Measurements from ENCODE around the gene ASMTL.

Gene ASMTL

GRCh38 chrX:1390621-1391369 lies 61.9 kb downstream of the ASMTL start:
- DNase-seq: no peak
- Histone ChIP-seq H3K9ac (ENCODE audit: low read length) (peak overlapping the region; percentile 100), H2AK5ac (ENCODE audit: low read length) (peak overlapping the region; percentile 15), H2BK120ac (ENCODE audit: low read depth, low read length) (no peak overlapping the region), H3K4me1 (ENCODE audit: control insufficient read depth, low read depth, low read length) (peaks cover 2% of the 10 kb centered on the region), H3K79me1 (ENCODE audit: low read length) (peaks cover 15% of the 10 kb centered on the region), H3K4ac (ENCODE audit: low read depth, low read length) (no peak overlapping the region), H3K79me2 (ENCODE audit: control insufficient read depth, insufficient read depth, low read length) (peaks cover 63% of the 10 kb centered on the region), H3K4me3 (ENCODE audit: low read length) (peak overlapping the region; percentile 95), H2BK5ac (ENCODE audit: low read length) (no peak overlapping the region), H3K27me3 (ENCODE audit: insufficient read depth, low read length, poor library complexity) (no peaks in the 10 kb centered on the region), H2BK15ac (replicated peaks; ENCODE audit: low read depth) (no peak overlapping the region), H4K5ac (ENCODE audit: low read length) (no peak overlapping the region), H3K27ac (ENCODE audit: low read depth, low read length) (no peak overlapping the region), H3K56ac (ENCODE audit: low read length) (peak overlapping the region; percentile 98), H3K18ac (ENCODE audit: low read length) (no peak overlapping the region), H3K4me2 (ENCODE audit: low read length) (peak overlapping the region; percentile 53), H4K8ac (ENCODE audit: low read depth, low read length) (no peak overlapping the region), H3K36me3 (ENCODE audit: control insufficient read depth, insufficient read depth, low read length) (peaks cover 30% of the 10 kb centered on the region), H3K23ac (ENCODE audit: low read length) (no peak overlapping the region)
- WGBS (ENCODE audit: extremely low coverage, insufficient coverage, low lambda C conversion rate): no CpG with 5 or more reads among the region's 30 CpGs

GRCh38 chrX:1389993-1390285 lies 62.8 kb downstream of the ASMTL start:
- H3K23ac ChIP-seq (ENCODE audit: low read length): no peak overlapping the region
- H3K56ac ChIP-seq (ENCODE audit: low read length): peak overlapping the region; percentile 25
- H3K36me3 ChIP-seq (ENCODE audit: control insufficient read depth, insufficient read depth, low read length): peaks cover 37% of the 10 kb centered on the region
- no peak overlapping the region for H4K5ac ChIP-seq (ENCODE audit: low read length)
- H3K4me2 ChIP-seq (ENCODE audit: low read length): no peak overlapping the region
- no peak overlapping the region for H3K4ac ChIP-seq (ENCODE audit: low read depth, low read length)
- H3K4me3 ChIP-seq (ENCODE audit: low read length): no peak overlapping the region
- no CpG with 5 or more reads among the region's 10 CpGs for WGBS (ENCODE audit: extremely low coverage, insufficient coverage, low lambda C conversion rate)
- H2BK120ac ChIP-seq (ENCODE audit: low read depth, low read length): no peak overlapping the region
- H2BK15ac ChIP-seq (replicated peaks; ENCODE audit: low read depth): no peak overlapping the region
- H3K18ac ChIP-seq (ENCODE audit: low read length): no peak overlapping the region
- no peaks in the 10 kb centered on the region for H3K27me3 ChIP-seq (ENCODE audit: insufficient read depth, low read length, poor library complexity)
- H3K79me1 ChIP-seq (ENCODE audit: low read length): peaks cover 14% of the 10 kb centered on the region
- no peak overlapping the region for H2AK5ac ChIP-seq (ENCODE audit: low read length)
- peak overlapping the region; percentile 38 for H3K9ac ChIP-seq (ENCODE audit: low read length)
- H4K8ac ChIP-seq (ENCODE audit: low read depth, low read length): no peak overlapping the region
- DNase-seq: no peak
- H2BK5ac ChIP-seq (ENCODE audit: low read length): no peak overlapping the region
- H3K79me2 ChIP-seq (ENCODE audit: control insufficient read depth, insufficient read depth, low read length): peaks cover 57% of the 10 kb centered on the region
- H3K4me1 ChIP-seq (ENCODE audit: control insufficient read depth, low read depth, low read length): no peaks in the 10 kb centered on the region
- H3K27ac ChIP-seq (ENCODE audit: low read depth, low read length): no peak overlapping the region

- Histone ChIP-seq H2AK5ac (ENCODE audit: low read length) (no peak overlapping the region), H2BK5ac (ENCODE audit: low read length) (no peak overlapping the region), H3K4me2 (ENCODE audit: low read length) (no peak overlapping the region), H3K4ac (ENCODE audit: low read depth, low read length) (no peak overlapping the region), H3K27ac (ENCODE audit: low read depth, low read length) (no peak overlapping the region), H3K27me3 (ENCODE audit: insufficient read depth, low read length, poor library complexity) (no peaks in the 10 kb centered on the region), H3K36me3 (ENCODE audit: control insufficient read depth, insufficient read depth, low read length) (peaks cover 40% of the 10 kb centered on the region), H3K23ac (ENCODE audit: low read length) (no peak overlapping the region), H3K4me1 (ENCODE audit: control insufficient read depth, low read depth, low read length) (no peaks in the 10 kb centered on the region), H4K5ac (ENCODE audit: low read length) (no peak overlapping the region), H2BK120ac (ENCODE audit: low read depth, low read length) (no peak overlapping the region), H3K18ac (ENCODE audit: low read length) (no peak overlapping the region), H3K79me2 (ENCODE audit: control insufficient read depth, insufficient read depth, low read length) (peaks cover 52% of the 10 kb centered on the region), H4K8ac (ENCODE audit: low read depth, low read length) (no peak overlapping the region), H3K9ac (ENCODE audit: low read length) (peak overlapping the region; percentile 3), H3K79me1 (ENCODE audit: low read length) (peaks cover 10% of the 10 kb centered on the region), H3K56ac (ENCODE audit: low read length) (peak overlapping the region; percentile 5), H3K4me3 (ENCODE audit: low read length) (no peak overlapping the region), H2BK15ac (replicated peaks; ENCODE audit: low read depth) (no peak overlapping the region)
- no CpG with 5 or more reads among the region's 51 CpGs for WGBS (ENCODE audit: extremely low coverage, insufficient coverage, low lambda C conversion rate)
- DNase-seq: no peak
Measured at GRCh38 chrX:1389181-1389992, 63.3 kb downstream of the ASMTL start.

DNA sequence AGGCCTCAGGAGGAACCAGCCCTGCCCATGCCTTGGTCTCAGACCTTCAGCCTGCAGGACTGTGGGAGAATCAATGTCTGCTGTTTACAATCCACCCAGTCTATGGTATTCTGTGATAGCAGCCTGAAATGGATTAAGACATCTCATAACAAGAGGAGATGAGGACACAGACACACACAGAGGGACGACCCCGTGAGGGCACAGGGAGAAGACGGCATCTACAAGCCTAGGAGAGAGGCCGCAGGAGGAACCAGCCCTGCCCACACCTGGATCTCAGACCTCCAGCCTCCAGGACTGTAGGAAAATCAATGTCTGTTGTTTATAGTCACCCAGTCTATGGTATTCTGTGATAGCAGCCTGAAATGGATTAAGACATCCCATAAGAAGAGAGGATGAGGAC lies 64.1 kb downstream of the ASMTL start:
- Histone ChIP-seq H3K9ac (ENCODE audit: low read length) (no peak overlapping the region), H2AK5ac (ENCODE audit: low read length) (no peak overlapping the region), H3K79me1 (ENCODE audit: low read length) (peaks cover 10% of the 10 kb centered on the region), H3K4me3 (ENCODE audit: low read length) (no peak overlapping the region), H3K56ac (ENCODE audit: low read length) (no peak overlapping the region), H3K18ac (ENCODE audit: low read length) (no peak overlapping the region), H4K5ac (ENCODE audit: low read length) (no peak overlapping the region), H3K4me1 (ENCODE audit: control insufficient read depth, low read depth, low read length) (no peaks in the 10 kb centered on the region), H3K79me2 (ENCODE audit: control insufficient read depth, insufficient read depth, low read length) (peaks cover 45% of the 10 kb centered on the region), H2BK15ac (replicated peaks; ENCODE audit: low read depth) (no peak overlapping the region), H3K23ac (ENCODE audit: low read length) (no peak overlapping the region), H4K8ac (ENCODE audit: low read depth, low read length) (no peak overlapping the region), H3K27me3 (ENCODE audit: insufficient read depth, low read length, poor library complexity) (no peaks in the 10 kb centered on the region), H2BK120ac (ENCODE audit: low read depth, low read length) (no peak overlapping the region), H3K4ac (ENCODE audit: low read depth, low read length) (no peak overlapping the region), H3K36me3 (ENCODE audit: control insufficient read depth, insufficient read depth, low read length) (peaks cover 40% of the 10 kb centered on the region), H2BK5ac (ENCODE audit: low read length) (no peak overlapping the region), H3K4me2 (ENCODE audit: low read length) (no peak overlapping the region), H3K27ac (ENCODE audit: low read depth, low read length) (no peak overlapping the region)
- no peak for DNase-seq
- no CpG with 5 or more reads among the region's 4 CpGs for WGBS (ENCODE audit: extremely low coverage, insufficient coverage, low lambda C conversion rate)

- DNase-seq: no peak
- Histone ChIP-seq H3K4me1 (ENCODE audit: control insufficient read depth, low read depth, low read length) (no peaks in the 10 kb centered on the region), H3K79me1 (ENCODE audit: low read length) (peaks cover 10% of the 10 kb centered on the region), H3K23ac (ENCODE audit: low read length) (no peak overlapping the region), H3K27ac (ENCODE audit: low read depth, low read length) (no peak overlapping the region), H2AK5ac (ENCODE audit: low read length) (no peak overlapping the region), H3K4ac (ENCODE audit: low read depth, low read length) (no peak overlapping the region), H3K9ac (ENCODE audit: low read length) (no peak overlapping the region), H3K27me3 (ENCODE audit: insufficient read depth, low read length, poor library complexity) (no peaks in the 10 kb centered on the region), H2BK5ac (ENCODE audit: low read length) (no peak overlapping the region), H2BK120ac (ENCODE audit: low read depth, low read length) (no peak overlapping the region), H4K5ac (ENCODE audit: low read length) (no peak overlapping the region), H3K4me2 (ENCODE audit: low read length) (no peak overlapping the region), H4K8ac (ENCODE audit: low read depth, low read length) (no peak overlapping the region), H3K18ac (ENCODE audit: low read length) (no peak overlapping the region), H3K4me3 (ENCODE audit: low read length) (no peak overlapping the region), H3K79me2 (ENCODE audit: control insufficient read depth, insufficient read depth, low read length) (peaks cover 41% of the 10 kb centered on the region), H3K56ac (ENCODE audit: low read length) (no peak overlapping the region), H3K36me3 (ENCODE audit: control insufficient read depth, insufficient read depth, low read length) (peaks cover 40% of the 10 kb centered on the region), H2BK15ac (replicated peaks; ENCODE audit: low read depth) (no peak overlapping the region)
- WGBS (ENCODE audit: extremely low coverage, insufficient coverage, low lambda C conversion rate): no CpG with 5 or more reads among the region's 43 CpGs
Measured at GRCh38 chrX:1387141-1387776, 65.5 kb downstream of the ASMTL start.

All from mesendoderm (in vitro differentiated cells).